ENCODE measurements around the gene STXBP5L. TPM values are rescaled to one million over a fixed set of nuclear protein-coding genes. Genes with fewer than 3 reads are reported as not detected.

The STXBP5L gene
- polyA plus RNA-seq, 1 donor from 2014 or later, result 7.6 TPM

DNA sequence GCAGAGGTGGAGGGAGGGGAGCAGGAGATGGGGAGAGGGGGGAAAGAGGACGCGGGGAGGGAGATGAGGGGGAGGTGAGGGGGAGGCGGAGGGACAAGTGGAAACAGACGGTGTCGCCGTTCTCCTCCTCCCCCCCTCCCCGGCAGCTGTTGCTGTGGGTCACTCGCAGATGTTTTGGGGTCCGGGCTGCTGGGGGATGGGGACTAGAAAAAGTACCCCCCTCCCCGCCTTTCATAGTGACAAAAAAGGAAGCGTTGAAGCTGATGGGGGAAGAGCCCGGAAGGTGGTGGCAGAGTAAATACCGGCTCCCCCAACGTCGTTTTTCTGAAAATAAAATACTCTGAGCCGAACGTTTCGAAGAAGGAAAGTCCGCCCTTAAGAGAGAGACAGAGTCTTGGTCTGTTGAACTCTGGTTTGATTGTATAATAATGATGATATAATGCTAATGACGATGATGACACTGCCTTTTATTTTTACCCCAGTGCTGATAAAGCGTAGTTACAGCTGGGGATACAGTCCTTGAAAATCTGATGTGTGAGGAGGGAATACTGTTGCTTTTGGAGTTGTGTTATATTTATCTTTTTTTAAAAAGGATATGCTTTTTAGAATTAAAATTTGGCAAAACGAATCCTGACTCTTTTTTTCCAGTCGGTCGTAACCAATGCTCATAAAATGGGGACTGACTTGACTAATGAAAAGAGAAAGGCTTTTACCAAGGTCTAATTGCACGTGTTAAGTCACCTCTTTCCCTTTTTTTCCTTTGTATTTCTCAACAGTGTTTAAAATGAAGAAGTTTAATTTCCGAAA is 993 bp downstream of the STXBP5L start:
- Histone ChIP-seq H3K27me3 (ENCODE audit: insufficient read depth, low read depth, low read length) (no peaks in the 10 kb centered on the region), H3K9me2 (ENCODE audit: insufficient read depth, low read length) (no peaks in the 10 kb centered on the region), H3F3A (ENCODE audit: insufficient read depth, low read length, poor library complexity, severe bottlenecking) (no peaks in the 10 kb centered on the region), H4K20me1 (ENCODE audit: insufficient read depth) (no peaks in the 10 kb centered on the region), H3K36me3 (ENCODE audit: insufficient read depth, low read length) (no peaks in the 10 kb centered on the region), H2AFZ (ENCODE audit: low read depth, low read length) (peak overlapping the region; percentile 52), H3K4me3 (ENCODE audit: low read length) (peak overlapping the region; percentile 81), H3K4me2 (ENCODE audit: low read length) (peak overlapping the region; percentile 71), H3K9ac (ENCODE audit: low read length) (peak overlapping the region; percentile 79), H3K27ac (ENCODE audit: low read length) (peak overlapping the region; percentile 74), H3K79me2 (replicated peaks; ENCODE audit: insufficient read depth, low read length) (peaks cover 4% of the 10 kb centered on the region), H3K9me3 (ENCODE audit: low read length) (no peaks in the 10 kb centered on the region)
- no peak for TF ChIP-seq TAF1 (IDR thresholded peaks at IDR 0.05; ENCODE audit: low read depth)
- TF ChIP-seq EZH2 (IDR thresholded peaks at IDR 0.05; ENCODE audit: borderline replicate concordance, insufficient read depth, low read length, poor library complexity, severe bottlenecking), result no peak
- no peak for TF ChIP-seq EP300 (conservative IDR thresholded peaks at IDR 0.05; ENCODE audit: poor library complexity, severe bottlenecking)
- no peak for TF ChIP-seq MXI1 (conservative IDR thresholded peaks at IDR 0.05; ENCODE audit: poor library complexity, severe bottlenecking)
- TF ChIP-seq SMC3 (conservative IDR thresholded peaks at IDR 0.05; ENCODE audit: poor library complexity), result no peak
- TF ChIP-seq, protein P1, sequence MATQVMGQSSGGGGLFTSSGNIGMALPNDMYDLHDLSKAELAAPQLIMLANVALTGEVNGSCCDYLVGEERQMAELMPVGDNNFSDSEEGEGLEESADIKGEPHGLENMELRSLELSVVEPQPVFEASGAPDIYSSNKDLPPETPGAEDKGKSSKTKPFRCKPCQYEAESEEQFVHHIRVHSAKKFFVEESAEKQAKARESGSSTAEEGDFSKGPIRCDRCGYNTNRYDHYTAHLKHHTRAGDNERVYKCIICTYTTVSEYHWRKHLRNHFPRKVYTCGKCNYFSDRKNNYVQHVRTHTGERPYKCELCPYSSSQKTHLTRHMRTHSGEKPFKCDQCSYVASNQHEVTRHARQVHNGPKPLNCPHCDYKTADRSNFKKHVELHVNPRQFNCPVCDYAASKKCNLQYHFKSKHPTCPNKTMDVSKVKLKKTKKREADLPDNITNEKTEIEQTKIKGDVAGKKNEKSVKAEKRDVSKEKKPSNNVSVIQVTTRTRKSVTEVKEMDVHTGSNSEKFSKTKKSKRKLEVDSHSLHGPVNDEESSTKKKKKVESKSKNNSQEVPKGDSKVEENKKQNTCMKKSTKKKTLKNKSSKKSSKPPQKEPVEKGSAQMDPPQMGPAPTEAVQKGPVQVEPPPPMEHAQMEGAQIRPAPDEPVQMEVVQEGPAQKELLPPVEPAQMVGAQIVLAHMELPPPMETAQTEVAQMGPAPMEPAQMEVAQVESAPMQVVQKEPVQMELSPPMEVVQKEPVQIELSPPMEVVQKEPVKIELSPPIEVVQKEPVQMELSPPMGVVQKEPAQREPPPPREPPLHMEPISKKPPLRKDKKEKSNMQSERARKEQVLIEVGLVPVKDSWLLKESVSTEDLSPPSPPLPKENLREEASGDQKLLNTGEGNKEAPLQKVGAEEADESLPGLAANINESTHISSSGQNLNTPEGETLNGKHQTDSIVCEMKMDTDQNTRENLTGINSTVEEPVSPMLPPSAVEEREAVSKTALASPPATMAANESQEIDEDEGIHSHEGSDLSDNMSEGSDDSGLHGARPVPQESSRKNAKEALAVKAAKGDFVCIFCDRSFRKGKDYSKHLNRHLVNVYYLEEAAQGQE (IDR thresholded peaks at IDR 0.05; ENCODE audit: borderline replicate concordance), result no peak
- no peak for TF ChIP-seq POLR2AphosphoS5 (IDR thresholded peaks at IDR 0.05)
- no peak for TF ChIP-seq RAD21 (conservative IDR thresholded peaks at IDR 0.05)
- TF ChIP-seq, protein P2, sequence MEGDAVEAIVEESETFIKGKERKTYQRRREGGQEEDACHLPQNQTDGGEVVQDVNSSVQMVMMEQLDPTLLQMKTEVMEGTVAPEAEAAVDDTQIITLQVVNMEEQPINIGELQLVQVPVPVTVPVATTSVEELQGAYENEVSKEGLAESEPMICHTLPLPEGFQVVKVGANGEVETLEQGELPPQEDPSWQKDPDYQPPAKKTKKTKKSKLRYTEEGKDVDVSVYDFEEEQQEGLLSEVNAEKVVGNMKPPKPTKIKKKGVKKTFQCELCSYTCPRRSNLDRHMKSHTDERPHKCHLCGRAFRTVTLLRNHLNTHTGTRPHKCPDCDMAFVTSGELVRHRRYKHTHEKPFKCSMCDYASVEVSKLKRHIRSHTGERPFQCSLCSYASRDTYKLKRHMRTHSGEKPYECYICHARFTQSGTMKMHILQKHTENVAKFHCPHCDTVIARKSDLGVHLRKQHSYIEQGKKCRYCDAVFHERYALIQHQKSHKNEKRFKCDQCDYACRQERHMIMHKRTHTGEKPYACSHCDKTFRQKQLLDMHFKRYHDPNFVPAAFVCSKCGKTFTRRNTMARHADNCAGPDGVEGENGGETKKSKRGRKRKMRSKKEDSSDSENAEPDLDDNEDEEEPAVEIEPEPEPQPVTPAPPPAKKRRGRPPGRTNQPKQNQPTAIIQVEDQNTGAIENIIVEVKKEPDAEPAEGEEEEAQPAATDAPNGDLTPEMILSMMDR (IDR thresholded peaks at IDR 0.05; ENCODE audit: poor library complexity, severe bottlenecking), result no peak

DNA sequence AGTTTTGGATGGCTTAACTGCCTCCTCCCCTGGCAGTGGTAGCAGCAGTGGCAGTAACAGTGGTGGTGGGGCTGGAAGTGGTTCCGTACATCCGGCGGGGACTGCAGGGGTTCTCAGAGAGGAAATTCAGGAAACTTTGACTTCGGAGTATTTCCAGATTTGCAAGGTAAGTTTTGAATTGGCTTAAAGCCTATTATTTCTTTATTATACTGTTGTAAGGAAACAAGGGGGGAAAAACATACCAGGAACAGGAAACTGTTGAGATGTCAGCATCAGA is 1.5 kb downstream of the STXBP5L start:
- Histone ChIP-seq H3K36me3 (ENCODE audit: insufficient read depth, low read length) (no peaks in the 10 kb centered on the region), H3K9ac (ENCODE audit: low read length) (peak overlapping the region; percentile 79), H3K27me3 (ENCODE audit: insufficient read depth, low read depth, low read length) (no peaks in the 10 kb centered on the region), H3K9me2 (ENCODE audit: insufficient read depth, low read length) (no peaks in the 10 kb centered on the region), H2AFZ (ENCODE audit: low read depth, low read length) (no peak overlapping the region), H3K79me2 (replicated peaks; ENCODE audit: insufficient read depth, low read length) (peaks cover 4% of the 10 kb centered on the region), H4K20me1 (ENCODE audit: insufficient read depth) (no peaks in the 10 kb centered on the region), H3K9me3 (ENCODE audit: low read length) (no peaks in the 10 kb centered on the region), H3K27ac (ENCODE audit: low read length) (no peak overlapping the region), H3K4me2 (ENCODE audit: low read length) (peak overlapping the region; percentile 71), H3F3A (ENCODE audit: insufficient read depth, low read length, poor library complexity, severe bottlenecking) (no peaks in the 10 kb centered on the region), H3K4me3 (ENCODE audit: low read length) (peak overlapping the region; percentile 81)
- TF ChIP-seq SMC3 (conservative IDR thresholded peaks at IDR 0.05; ENCODE audit: poor library complexity) (no peak), POLR2AphosphoS5 (IDR thresholded peaks at IDR 0.05) (no peak), TAF1 (IDR thresholded peaks at IDR 0.05; ENCODE audit: low read depth) (no peak), MXI1 (conservative IDR thresholded peaks at IDR 0.05; ENCODE audit: poor library complexity, severe bottlenecking) (no peak), RAD21 (conservative IDR thresholded peaks at IDR 0.05) (no peak), EP300 (conservative IDR thresholded peaks at IDR 0.05; ENCODE audit: poor library complexity, severe bottlenecking) (no peak), EZH2 (IDR thresholded peaks at IDR 0.05; ENCODE audit: borderline replicate concordance, insufficient read depth, low read length, poor library complexity, severe bottlenecking) (no peak)
- TF ChIP-seq, protein P1 (IDR thresholded peaks at IDR 0.05; ENCODE audit: borderline replicate concordance), result no peak
- TF ChIP-seq, protein P2 (IDR thresholded peaks at IDR 0.05; ENCODE audit: poor library complexity, severe bottlenecking), result no peak
